HEK293 (cell line): Measurements from ENCODE around the gene JOSD2.

Experiments used
- CTCF ChIA-PET: fragments of 350-600 bp; formaldehyde crosslinking; extraction: SDS; loops from one replicate; lab custom pipeline; 2021; ENCODE audit warnings: antibody characterized with exemption; lab: Yijun Ruan, JAX
- POLR2A ChIA-PET: fragments of 300-600 bp; formaldehyde crosslinking; extraction: SDS; loops from one replicate; lab custom pipeline; 2020; ENCODE audit warnings: antibody characterized with exemption, inconsistent platforms; lab: Yijun Ruan, JAX
- H3K27ac ChIP-seq: fragments of 200-500 bp; sonication (Bioruptor generic); 2 replicates; pipeline ENCODE4 v1.5.1; 2014; ENCODE audit warnings: low read depth, low read length, control low read depth, inconsistent platforms; ENCODE audit errors: extremely low read depth
- H3K36me3 ChIP-seq, 2 experiments: fragments of 200-500 bp in 1 of 2; sonication (Bioruptor generic) in 1 of 2; 1 replicate in 1 of 2; 2 replicates in 1 of 2; pipeline ENCODE4 v1.5.1; 2014 to 2017; ENCODE audit warnings: inconsistent platforms in 2 of 2, low read length in 2 of 2; ENCODE audit not compliant: control insufficient read depth in 2 of 2, insufficient read depth in 1 of 2
- H3K4me1 ChIP-seq: fragments of 200-500 bp; sonication (Bioruptor generic); 2 replicates; pipeline ENCODE4 v1.5.1; 2014; ENCODE audit warnings: mild to moderate bottlenecking, low read length, inconsistent platforms; ENCODE audit not compliant: control insufficient read depth, insufficient read depth
- H3K4me3 ChIP-seq: 2 replicates; pipeline ENCODE4 v1.5.1; 2011; ENCODE audit warnings: low read depth, mild to moderate bottlenecking, control low read depth, low read length, moderate library complexity
- H3K9me3 ChIP-seq: fragments of 200-500 bp; sonication (Bioruptor generic); 2 replicates; pipeline ENCODE4 v1.5.1; 2014; ENCODE audit warnings: low read depth, low read length, inconsistent platforms; ENCODE audit not compliant: control insufficient read depth, insufficient read depth
- KLF9 ChIP-seq: fragments of 450-650 bp; formaldehyde crosslinking; IDR thresholded peaks from 2 replicates; pipeline ENCODE4 v1.5.1; 2016; ENCODE audit warnings: missing biosample characterization, missing genetic modification characterization, low read depth
- OVOL3 ChIP-seq: fragments of 450-650 bp; formaldehyde crosslinking; IDR thresholded peaks from 2 replicates; pipeline ENCODE4 v1.5.1; 2016; ENCODE audit warnings: missing biosample characterization, missing genetic modification characterization
- ZFP69B ChIP-seq: fragments of 450-650 bp; formaldehyde crosslinking; IDR thresholded peaks from 2 replicates; pipeline ENCODE4 v1.5.1; 2016; ENCODE audit warnings: missing biosample characterization, missing genetic modification characterization
- ZNF112 ChIP-seq: fragments of 450-650 bp; formaldehyde crosslinking; IDR thresholded peaks from 2 replicates; pipeline ENCODE4 v1.5.0; 2017; ENCODE audit warnings: missing biosample characterization, missing genetic modification characterization
- ZNF121 ChIP-seq: fragments of 450-650 bp; formaldehyde crosslinking; IDR thresholded peaks from 2 replicates; pipeline ENCODE4 v1.5.1; 2016; ENCODE audit warnings: missing biosample characterization, missing genetic modification characterization
- ZNF175 ChIP-seq: fragments of 450-650 bp; formaldehyde crosslinking; IDR thresholded peaks from 2 replicates; pipeline ENCODE4 v1.5.1; 2016; ENCODE audit warnings: missing biosample characterization, missing genetic modification characterization
- ZNF2 ChIP-seq: fragments of 450-650 bp; formaldehyde crosslinking; IDR thresholded peaks from 2 replicates; pipeline ENCODE4 v1.5.1; 2016; ENCODE audit warnings: missing biosample characterization, missing genetic modification characterization
- ZNF221 ChIP-seq: fragments of 450-650 bp; formaldehyde crosslinking; IDR thresholded peaks from 2 replicates; pipeline ENCODE4 v1.5.1; 2017; ENCODE audit warnings: missing biosample characterization, missing genetic modification characterization, borderline replicate concordance
- ZNF302 ChIP-seq: fragments of 450-650 bp; formaldehyde crosslinking; IDR thresholded peaks from 2 replicates; pipeline ENCODE4 v1.5.1; 2016; ENCODE audit warnings: missing biosample characterization, missing genetic modification characterization, low read depth
- ZNF398 ChIP-seq: fragments of 450-650 bp; formaldehyde crosslinking; IDR thresholded peaks from 2 replicates; pipeline ENCODE4 v1.5.1; 2017; ENCODE audit warnings: missing biosample characterization, missing genetic modification characterization
- ZNF423 ChIP-seq: fragments of 450-650 bp; formaldehyde crosslinking; IDR thresholded peaks from 2 replicates; pipeline ENCODE4 v1.5.1; 2016; ENCODE audit warnings: missing biosample characterization, missing genetic modification characterization
- ZNF596 ChIP-seq: fragments of 450-650 bp; IDR thresholded peaks from 2 replicates; pipeline ENCODE4 v1.5.0; 2018; ENCODE audit warnings: missing biosample characterization, mild to moderate bottlenecking, missing genetic modification characterization, moderate library complexity
- ZNF621 ChIP-seq: fragments of 450-650 bp; formaldehyde crosslinking; IDR thresholded peaks from 2 replicates; pipeline ENCODE4 v1.5.1; 2017; ENCODE audit warnings: missing biosample characterization, missing genetic modification characterization
- ZNF664 ChIP-seq: fragments of 450-650 bp; formaldehyde crosslinking; IDR thresholded peaks from 2 replicates; pipeline ENCODE4 v1.5.1; 2016; ENCODE audit warnings: missing biosample characterization, missing genetic modification characterization
- ZNF777 ChIP-seq: fragments of 450-650 bp; formaldehyde crosslinking; IDR thresholded peaks from 2 replicates; pipeline ENCODE4 v1.5.1; 2017; ENCODE audit warnings: missing biosample characterization, missing genetic modification characterization, borderline replicate concordance
- ZSCAN30 ChIP-seq: fragments of 450-650 bp; IDR thresholded peaks from 2 replicates; pipeline ENCODE4 v1.5.1; 2018; ENCODE audit warnings: missing biosample characterization, mild to moderate bottlenecking, missing genetic modification characterization, moderate library complexity
- TF ChIP-seq, protein P1 (sequence below): fragments of 450-650 bp; formaldehyde crosslinking; IDR thresholded peaks from 2 replicates; pipeline ENCODE4 v1.5.1; 2016; ENCODE audit warnings: missing biosample characterization, missing genetic modification characterization
- TF ChIP-seq, protein P2 (sequence below): fragments of 450-650 bp; formaldehyde crosslinking; IDR thresholded peaks from 2 replicates; pipeline ENCODE4 v1.5.1; 2017; ENCODE audit warnings: missing biosample characterization, missing genetic modification characterization
- TF ChIP-seq, protein P3 (sequence below): fragments of 450-650 bp; formaldehyde crosslinking; IDR thresholded peaks from 2 replicates; pipeline ENCODE4 v1.5.1; 2016; ENCODE audit warnings: missing biosample characterization, missing genetic modification characterization
- TF ChIP-seq, protein P4 (sequence below): fragments of 450-650 bp; formaldehyde crosslinking; IDR thresholded peaks from 2 replicates; pipeline ENCODE4 v1.5.1; 2017; ENCODE audit warnings: missing biosample characterization, missing genetic modification characterization

The JOSD2 gene

DNA sequence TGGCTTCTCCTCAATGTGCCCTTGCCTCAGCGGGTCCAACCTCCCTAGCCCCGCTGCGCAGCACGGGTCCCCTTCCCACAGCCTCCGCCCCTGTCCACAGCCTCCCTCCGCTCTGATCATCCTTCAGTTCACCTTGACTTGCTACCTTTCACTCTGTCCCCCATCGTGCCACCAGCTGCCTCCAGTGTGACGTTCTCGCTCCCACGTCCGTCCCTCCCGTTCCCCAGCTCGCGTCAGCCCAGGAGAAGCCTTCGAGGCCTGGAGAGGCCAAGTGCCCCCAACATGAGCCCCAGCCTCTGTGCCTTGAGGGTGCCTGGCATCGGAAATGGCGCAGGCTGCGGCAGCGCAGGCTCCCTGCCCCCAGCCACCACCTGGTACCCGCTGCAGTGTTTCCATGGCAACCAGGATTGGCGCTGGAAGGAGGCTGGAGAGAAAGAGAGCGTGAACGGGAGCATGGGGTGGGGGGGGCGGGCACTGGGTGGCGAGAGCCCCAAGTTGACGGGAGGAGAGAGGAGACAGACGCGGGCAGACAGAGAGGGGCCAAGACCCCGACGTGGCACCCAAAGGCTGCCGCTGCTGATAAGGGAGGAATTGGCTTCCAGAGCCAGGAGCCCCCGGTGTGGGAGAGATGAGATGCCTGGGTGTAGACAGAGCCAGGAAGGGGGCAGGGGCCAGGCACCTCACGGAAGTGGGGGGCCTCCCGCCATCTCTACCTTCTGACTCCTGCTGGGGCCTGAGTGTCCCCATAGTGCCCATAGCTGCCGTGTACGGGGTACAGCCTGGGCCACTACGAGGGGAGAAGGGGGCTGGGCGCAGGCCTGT is 3.6 kb upstream of the JOSD2 start:
- Histone ChIP-seq H3K4me3 (no peak overlapping the region), H3K27ac (no peak overlapping the region), H3K36me3 (peaks cover 0 to 9% of the 10 kb centered on the region in 2 experiments; a peak in 1 of 3 replicates), H3K9me3 (no peaks in the 10 kb centered on the region), H3K4me1 (peaks cover 5% of the 10 kb centered on the region)
- ChIA-PET POLR2A (no interaction called here), CTCF (no interaction called here)
- TF ChIP-seq, protein P1, sequence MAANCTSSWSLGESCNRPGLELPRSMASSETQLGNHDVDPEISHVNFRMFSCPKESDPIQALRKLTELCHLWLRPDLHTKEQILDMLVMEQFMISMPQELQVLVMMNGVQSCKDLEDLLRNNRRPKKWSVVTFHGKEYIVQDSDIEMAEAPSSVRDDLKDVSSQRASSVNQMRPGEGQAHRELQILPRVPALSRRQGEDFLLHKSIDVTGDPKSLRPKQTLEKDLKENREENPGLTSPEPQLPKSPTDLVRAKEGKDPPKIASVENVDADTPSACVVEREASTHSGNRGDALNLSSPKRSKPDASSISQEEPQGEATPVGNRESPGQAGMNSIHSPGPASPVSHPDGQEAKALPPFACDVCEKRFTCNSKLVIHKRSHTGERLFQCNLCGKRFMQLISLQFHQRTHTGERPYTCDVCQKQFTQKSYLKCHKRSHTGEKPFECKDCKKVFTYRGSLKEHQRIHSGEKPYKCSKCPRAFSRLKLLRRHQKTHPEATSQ, result no peak
- TF ChIP-seq ZNF2 (tag by site-specific recombination) (0 out of 2 replicates have a peak, but pooled peaks have one; percentile 33), ZNF221 (tag by site-specific recombination) (no peak), ZNF777 (no peak), OVOL3 (tag by site-specific recombination) (no peak), ZNF112 (tag by site-specific recombination) (no peak)

- ChIA-PET POLR2A (no interaction called here), CTCF (interaction anchor here (2.6 kb wide), 1 partner anchor 24 kb away, joined by 11 read pairs; no protein-coding TSS in a partner anchor)
- peaks cover 5% of the 10 kb centered on the region for H3K4me1 ChIP-seq
Measured at GRCh38 chr19:50513746-50514345, 2.9 kb upstream of the JOSD2 start, which contains the start of gene ASPDH. TSS of gene ASPDH (minus strand) at chr19:50513913. CDS start at chr19:50513823, 90 bp downstream.

DNA sequence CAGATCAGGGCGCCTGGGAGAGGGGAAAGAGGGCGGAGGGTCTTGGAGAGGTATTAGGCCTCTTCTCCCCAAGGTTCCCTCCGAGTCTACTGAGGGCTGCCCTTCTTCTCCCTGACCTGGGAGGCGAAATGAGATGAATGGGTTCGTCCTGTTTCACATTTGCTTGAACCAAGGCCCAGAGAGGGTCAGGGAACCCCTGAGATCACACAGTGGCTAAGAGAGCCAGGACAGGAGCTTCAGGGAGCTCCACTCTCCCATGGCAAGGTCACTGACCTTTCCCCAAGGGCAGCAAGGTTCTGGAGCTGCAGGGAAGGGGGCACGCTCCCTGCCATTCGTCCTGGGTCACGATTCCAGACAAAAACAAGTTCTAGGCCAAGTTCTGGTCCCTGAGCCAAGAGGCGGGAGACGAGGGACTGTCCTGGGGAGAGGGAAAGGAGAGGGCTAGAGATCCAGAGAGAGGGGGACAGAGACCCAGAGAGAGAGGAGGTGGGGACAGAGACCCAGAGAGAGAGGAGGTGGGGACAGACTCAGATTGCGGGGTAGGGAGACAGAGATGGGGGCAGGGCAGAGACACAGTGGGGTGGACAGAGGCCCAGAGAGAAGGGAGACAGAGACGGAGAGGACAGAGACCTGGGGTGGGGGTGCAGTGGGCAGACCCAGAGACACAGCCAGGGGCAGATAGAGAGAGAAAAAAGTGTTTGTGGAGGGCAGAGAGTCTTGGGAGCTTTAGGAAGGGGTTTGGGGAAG is 2.2 kb upstream of the JOSD2 start:
- Histone ChIP-seq H3K4me1 (peaks cover 5% of the 10 kb centered on the region), H3K4me3 (no peak overlapping the region), H3K27ac (no peak overlapping the region), H3K36me3 (peaks cover 0 to under 1% of the 10 kb centered on the region in 2 experiments; a peak in 1 of 3 replicates), H3K9me3 (no peaks in the 10 kb centered on the region)
- POLR2A ChIA-PET, result no interaction called here
- CTCF ChIA-PET, result interaction anchor here (2.6 to 2.7 kb wide), 2 partner anchors 24 to 25 kb away, joined by 6 to 11 read pairs; no protein-coding TSS in a partner anchor
- TF ChIP-seq ZNF175 (tag by site-specific recombination) (no peak), ZNF2 (tag by site-specific recombination) (no peak), ZNF664 (tag by site-specific recombination) (no peak), ZNF302 (tag by site-specific recombination) (no peak), ZSCAN30 (tag by site-specific recombination) (no peak), ZNF398 (tag by site-specific recombination) (0 out of 2 replicates have a peak, but pooled peaks have one; percentile 28), ZNF423 (tag by site-specific recombination) (no peak), ZFP69B (tag by site-specific recombination) (no peak), ZNF621 (tag by site-specific recombination) (no peak), ZNF596 (tag by site-specific recombination) (0 out of 2 replicates have a peak, but pooled peaks have one; percentile 0)
- TF ChIP-seq, protein P2, sequence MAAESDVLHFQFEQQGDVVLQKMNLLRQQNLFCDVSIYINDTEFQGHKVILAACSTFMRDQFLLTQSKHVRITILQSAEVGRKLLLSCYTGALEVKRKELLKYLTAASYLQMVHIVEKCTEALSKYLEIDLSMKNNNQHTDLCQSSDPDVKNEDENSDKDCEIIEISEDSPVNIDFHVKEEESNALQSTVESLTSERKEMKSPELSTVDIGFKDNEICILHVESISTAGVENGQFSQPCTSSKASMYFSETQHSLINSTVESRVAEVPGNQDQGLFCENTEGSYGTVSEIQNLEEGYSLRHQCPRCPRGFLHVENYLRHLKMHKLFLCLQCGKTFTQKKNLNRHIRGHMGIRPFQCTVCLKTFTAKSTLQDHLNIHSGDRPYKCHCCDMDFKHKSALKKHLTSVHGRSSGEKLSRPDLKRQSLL, result no peak
- TF ChIP-seq, protein P3, sequence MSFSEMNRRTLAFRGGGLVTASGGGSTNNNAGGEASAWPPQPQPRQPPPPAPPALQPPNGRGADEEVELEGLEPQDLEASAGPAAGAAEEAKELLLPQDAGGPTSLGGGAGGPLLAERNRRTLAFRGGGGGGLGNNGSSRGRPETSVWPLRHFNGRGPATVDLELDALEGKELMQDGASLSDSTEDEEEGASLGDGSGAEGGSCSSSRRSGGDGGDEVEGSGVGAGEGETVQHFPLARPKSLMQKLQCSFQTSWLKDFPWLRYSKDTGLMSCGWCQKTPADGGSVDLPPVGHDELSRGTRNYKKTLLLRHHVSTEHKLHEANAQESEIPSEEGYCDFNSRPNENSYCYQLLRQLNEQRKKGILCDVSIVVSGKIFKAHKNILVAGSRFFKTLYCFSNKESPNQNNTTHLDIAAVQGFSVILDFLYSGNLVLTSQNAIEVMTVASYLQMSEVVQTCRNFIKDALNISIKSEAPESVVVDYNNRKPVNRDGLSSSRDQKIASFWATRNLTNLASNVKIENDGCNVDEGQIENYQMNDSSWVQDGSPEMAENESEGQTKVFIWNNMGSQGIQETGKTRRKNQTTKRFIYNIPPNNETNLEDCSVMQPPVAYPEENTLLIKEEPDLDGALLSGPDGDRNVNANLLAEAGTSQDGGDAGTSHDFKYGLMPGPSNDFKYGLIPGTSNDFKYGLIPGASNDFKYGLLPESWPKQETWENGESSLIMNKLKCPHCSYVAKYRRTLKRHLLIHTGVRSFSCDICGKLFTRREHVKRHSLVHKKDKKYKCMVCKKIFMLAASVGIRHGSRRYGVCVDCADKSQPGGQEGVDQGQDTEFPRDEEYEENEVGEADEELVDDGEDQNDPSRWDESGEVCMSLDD, result 0 out of 2 replicates have a peak, but pooled peaks have one; percentile 23
- TF ChIP-seq, protein P4, sequence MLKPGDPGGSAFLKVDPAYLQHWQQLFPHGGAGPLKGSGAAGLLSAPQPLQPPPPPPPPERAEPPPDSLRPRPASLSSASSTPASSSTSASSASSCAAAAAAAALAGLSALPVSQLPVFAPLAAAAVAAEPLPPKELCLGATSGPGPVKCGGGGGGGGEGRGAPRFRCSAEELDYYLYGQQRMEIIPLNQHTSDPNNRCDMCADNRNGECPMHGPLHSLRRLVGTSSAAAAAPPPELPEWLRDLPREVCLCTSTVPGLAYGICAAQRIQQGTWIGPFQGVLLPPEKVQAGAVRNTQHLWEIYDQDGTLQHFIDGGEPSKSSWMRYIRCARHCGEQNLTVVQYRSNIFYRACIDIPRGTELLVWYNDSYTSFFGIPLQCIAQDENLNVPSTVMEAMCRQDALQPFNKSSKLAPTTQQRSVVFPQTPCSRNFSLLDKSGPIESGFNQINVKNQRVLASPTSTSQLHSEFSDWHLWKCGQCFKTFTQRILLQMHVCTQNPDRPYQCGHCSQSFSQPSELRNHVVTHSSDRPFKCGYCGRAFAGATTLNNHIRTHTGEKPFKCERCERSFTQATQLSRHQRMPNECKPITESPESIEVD (tag by site-specific recombination), result no peak

More at GRCh38 chr19:50513746-50514345, 2.9 kb upstream of the JOSD2 start, which contains the start of gene ASPDH:
- Histone ChIP-seq H3K36me3 (peaks cover 0 to 7% of the 10 kb centered on the region in 2 experiments; a peak in 1 of 3 replicates), H3K27ac (no peak within 1 kb of the TSS), H3K4me3 (no peak within 1 kb of the TSS), H3K9me3 (no peaks in the 10 kb centered on the region)
- TF ChIP-seq ZNF121 (tag by site-specific recombination), result no peak
- peak; percentile 44; the same call in 1 of the 2 replicates for TF ChIP-seq KLF9 (tag by site-specific recombination)
- TF ChIP-seq, all 188 proteins: peak for 1
